Activated CD8-positive, alpha-beta memory T cell treated with anti-CD3 and anti-CD28 coated beads for 1 hour (primary cell): ENCODE measurements around the gene OR2A14.
"Not testable (repeated sequence)": the region's sequence is repeated elsewhere in the genome, so short reads cannot be mapped to it uniquely, and the experiment has no call there.

ENCODE experiments used
- DNase-seq, 2 donors: peaks; one replicate each; pipeline ENCODE4 v3.0.0-alpha.2; 2020; ENCODE audit warnings: low read depth in 1 of 2; ENCODE audit errors: extremely low read depth in 1 of 2

OR2A14 gene

DNA sequence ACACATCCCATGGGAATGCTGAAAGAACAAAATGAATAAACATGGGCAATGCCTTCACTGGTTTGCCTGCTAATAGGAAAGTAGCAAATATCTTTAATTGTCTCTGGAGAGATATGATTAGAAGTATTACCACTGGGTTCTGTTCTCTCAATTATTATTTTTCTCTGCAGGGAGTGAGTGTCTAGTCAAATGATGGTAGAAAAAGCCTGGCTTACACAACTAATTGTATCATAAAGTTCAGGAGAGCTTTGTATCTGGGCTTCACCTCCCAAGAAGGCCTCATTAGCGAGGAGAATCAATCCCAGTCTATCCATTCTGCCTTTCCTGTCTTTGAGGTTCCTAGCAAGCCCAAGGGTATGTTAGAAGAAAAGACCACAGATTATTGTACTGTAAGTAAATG, at the start of gene OR2A14:
Gene OR2A14 (plus strand): TSS at position 301 of the 400 bp plus-strand sequence. CDS start 5,937 bp downstream, outside the sequence.
- no peak for DNase-seq

- no peak for DNase-seq
Observed at GRCh38 chr7:144074374-144074773, 48.6 kb upstream of the OR2A14 start.

GRCh38 chr7:144085978-144086377, 37.0 kb upstream of the OR2A14 start, which contains the start of gene OR2A12:
TSS of gene OR2A12 (plus strand) at chr7:144086278. CDS start at chr7:144095108, 8,830 bp downstream.
- no peak for DNase-seq

- DNase-seq = no peak
Observed at GRCh38 chr7:144086730-144087129, 36.2 kb upstream of the OR2A14 start.

GRCh38 chr7:144087230-144087629, 35.7 kb upstream of the OR2A14 start:
- DNase-seq = no peak

DNA sequence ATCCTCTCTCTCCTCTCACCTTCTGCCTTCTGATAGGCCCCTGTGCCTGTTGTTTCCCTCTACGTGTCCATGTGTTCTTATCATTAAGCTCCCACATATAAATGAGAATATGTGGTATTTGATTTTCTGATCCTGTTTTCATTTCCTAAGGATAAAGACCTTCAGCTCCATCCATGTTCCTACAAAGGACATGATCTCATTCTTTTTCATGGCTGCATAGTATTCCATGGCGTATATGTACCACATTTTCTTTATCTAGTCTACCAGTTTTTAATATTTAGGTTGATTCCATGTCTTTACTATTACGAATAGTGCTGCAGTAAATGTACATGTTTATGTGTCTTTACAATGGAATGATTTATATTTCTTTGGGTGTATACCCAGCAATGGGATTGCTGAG, 32.3 kb upstream of the OR2A14 start:
- DNase-seq = no peak

- no peak for DNase-seq
Observed at GRCh38 chr7:144098776-144099175, 24.2 kb upstream of the OR2A14 start.

DNA sequence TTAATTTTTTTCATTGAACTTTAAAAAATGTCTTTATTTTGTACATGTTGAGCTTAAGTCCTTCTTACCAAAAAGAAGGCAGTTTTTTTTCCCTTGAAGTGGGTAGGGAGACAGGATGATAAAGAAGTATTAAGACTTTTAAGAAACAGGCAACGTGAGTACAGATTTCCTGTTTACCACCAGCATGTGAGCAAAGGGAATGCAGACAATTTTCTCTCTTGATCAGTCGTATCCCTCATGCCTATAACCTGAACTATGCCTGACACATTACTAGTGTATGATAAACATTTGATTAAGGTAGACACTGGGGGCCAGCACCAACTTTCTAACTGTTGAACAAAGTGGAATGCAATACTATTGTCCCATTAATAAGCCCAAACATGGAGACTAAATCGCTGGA, 22.4 kb upstream of the OR2A14 start:
- no peak for DNase-seq

- DNase-seq = no peak
Observed at GRCh38 chr7:144102041-144102440, 20.9 kb upstream of the OR2A14 start.

DNA sequence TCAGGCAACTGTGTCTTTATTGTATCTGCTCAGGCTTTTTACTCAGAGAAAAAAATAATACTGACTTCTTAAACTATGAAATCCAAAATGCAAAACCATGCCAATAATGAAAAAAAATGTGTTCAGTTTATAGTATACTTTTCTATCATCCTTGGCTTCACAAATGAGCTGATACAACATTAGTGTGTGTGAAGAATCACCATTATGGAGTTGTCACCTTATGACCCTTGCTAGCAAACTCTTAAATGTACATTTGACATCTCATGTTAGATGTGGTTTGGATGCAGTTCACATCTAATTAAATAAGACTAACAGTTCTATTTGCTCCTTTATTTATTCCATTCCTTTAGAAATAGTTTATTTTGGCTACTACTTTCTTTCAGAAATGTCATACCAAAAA, 17.8 kb upstream of the OR2A14 start:
- no peak for DNase-seq

GRCh38 chr7:144109283-144109682, 13.7 kb upstream of the OR2A14 start, which contains the start of gene OR2A2:
TSS of gene OR2A2 (plus strand) at chr7:144109583. CDS start at chr7:144109583, 0 bp downstream.
- DNase-seq = no peak

GRCh38 chr7:144110272-144110671, 12.7 kb upstream of the OR2A14 start:
- no peak for DNase-seq

DNA sequence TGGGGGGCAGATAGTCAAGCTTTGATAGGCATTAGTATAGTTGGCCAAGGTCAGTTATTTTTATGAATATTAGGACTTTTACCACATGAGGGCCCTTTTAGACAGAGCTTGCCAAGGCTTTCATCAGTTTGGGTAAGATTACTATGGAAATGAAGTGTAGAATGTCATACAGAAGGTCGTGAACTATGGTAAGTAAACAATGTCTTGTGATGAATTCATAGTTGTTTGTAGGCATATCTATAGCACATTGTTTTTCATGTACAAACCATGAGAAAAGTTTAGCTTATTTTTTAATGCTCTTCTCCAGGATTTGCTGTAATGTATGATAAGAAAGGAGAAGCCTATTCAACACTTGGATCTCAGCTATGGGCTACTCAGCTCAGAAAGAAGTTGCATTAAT, 9.3 kb upstream of the OR2A14 start:
- no peak for DNase-seq

GRCh38 chr7:144118341-144118740, 4.6 kb upstream of the OR2A14 start:
- no peak for DNase-seq

DNA sequence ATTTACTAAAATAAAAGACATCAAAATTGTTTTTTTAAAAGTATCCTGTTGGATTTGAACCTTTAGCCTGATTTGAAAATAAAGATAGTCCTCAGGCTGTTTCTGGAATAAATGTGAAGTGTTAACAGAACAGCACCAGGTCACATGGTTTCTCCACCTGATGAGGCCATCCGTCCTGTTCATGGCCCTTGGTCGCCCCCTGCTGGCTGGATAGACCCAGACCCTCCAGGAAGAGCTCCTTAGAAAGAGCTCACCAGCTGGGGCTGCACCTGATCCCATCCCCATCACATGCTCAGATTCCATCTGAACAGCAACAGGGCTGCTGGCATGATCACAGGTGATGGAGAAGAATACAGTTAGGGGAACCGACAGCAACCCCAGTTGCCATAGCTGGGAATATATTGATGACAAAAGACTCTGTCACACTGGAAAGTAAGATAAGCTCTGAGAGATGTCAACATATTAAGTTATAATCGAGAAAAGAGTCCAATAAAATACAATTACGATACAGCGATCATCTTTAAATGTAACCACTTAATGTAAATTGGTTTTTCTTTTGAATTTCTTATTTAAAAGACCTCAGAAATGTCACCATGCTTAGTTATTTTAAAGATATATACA, 4.8 kb downstream of the OR2A14 start:
- DNase-seq = peak; percentile 57 to 81

DNA sequence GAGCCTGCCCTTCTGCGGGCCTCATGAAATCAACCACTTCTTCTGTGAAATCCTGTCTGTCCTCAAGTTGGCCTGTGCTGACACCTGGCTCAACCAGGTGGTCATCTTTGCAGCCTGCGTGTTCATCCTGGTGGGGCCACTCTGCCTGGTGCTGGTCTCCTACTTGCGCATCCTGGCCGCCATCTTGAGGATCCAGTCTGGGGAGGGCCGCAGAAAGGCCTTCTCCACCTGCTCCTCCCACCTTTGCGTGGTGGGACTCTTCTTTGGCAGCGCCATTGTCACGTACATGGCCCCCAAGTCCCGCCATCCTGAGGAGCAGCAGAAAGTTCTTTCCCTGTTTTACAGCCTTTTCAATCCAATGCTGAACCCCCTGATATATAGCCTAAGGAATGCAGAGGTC, 6.6 kb downstream of the OR2A14 start:
- DNase-seq = not testable (repeated sequence)

- DNase-seq = no peak
Observed at GRCh38 chr7:144130730-144131129, 7.8 kb downstream of the OR2A14 start.

DNA sequence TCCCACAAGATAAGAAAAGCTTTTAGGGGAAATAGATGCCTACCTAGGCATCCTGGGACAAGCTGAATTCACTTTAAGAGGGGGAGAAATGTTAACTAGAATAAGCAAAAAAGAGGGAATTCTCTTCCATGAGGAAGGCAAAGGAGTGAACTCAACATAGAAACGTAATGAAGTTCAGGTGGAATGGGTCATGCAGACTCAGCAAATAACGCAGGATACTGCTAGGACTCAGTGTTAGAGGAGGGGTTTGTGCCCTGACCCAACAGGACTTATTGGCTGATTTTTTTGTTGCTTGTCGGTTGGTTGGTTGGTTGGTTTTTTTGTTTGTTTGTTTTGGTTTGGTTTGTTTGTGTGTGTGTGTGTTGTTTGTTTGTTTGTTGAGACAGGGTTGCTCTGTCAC, 9.3 kb downstream of the OR2A14 start:
- DNase-seq = no peak

- no peak for DNase-seq
Observed at GRCh38 chr7:144133307-144133706, 10.3 kb downstream of the OR2A14 start.

DNA sequence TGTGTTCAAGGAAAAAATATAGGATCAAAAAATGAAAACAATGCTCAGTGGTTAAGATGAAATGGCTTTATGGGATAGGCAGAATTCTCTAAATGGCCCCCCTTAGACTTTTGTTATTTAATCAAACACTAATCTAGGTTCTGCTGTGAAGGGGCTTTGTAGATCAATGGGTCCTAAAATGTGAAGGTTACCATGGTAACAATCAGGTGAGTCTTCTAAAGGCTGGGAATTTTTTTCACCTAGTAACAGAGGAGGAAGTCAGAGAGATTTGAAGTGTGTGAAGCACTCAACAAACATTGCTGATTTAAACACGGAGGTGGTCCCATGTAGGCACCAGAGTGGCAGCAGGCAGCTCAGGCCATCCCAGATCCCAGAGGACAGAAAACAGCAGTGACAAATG, 11.1 kb downstream of the OR2A14 start:
- DNase-seq = no peak

DNA sequence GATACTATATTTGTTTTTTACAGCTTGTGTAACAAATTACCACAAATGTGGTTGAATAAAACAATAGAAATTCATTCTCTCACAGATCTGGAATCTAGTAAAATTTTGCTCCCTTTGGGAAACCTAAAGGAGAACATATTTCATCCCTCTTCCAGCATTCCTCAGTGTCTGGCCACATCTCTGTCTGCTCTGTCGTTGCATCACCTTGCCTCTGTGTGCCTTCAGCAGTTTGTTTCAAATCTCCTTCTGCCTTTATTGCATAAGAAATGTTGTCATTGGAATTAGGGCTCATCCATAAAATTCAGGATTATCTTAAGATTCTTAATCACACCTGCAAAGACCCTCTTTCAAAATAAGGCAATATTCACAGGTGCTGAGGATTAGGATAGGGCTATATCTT, 14.5 kb downstream of the OR2A14 start:
- DNase-seq = no peak

- DNase-seq = no peak
Observed at GRCh38 chr7:144142187-144142586, 19.2 kb downstream of the OR2A14 start.

- no peak for DNase-seq
Observed at GRCh38 chr7:144144426-144144825, 21.4 kb downstream of the OR2A14 start.
